MCF 10A (cell line): Measurements from ENCODE around the gene TRPM8. TPM values are rescaled to one million over a fixed set of nuclear protein-coding genes. Genes with fewer than 3 reads are reported as not detected.
"Not testable (repeated sequence)": the region's sequence is repeated elsewhere in the genome, so short reads cannot be mapped to it uniquely, and the experiment has no call there.

ENCODE experiments used
- BruUV-seq: library from RNA; stranded (reverse); fragments of 400-500 nt; replicated peaks from 2 replicates; lab custom pipeline; 2021; lab: Mats Ljungman, UMichigan
- CTCF ChIA-PET: fragments of 300-600 bp; sonication (Branson Sonifier 250); formaldehyde crosslinking; extraction: SDS; loops from one replicate; lab custom pipeline; 2021; ENCODE audit warnings: antibody characterized with exemption, inconsistent platforms; lab: Yijun Ruan, JAX
- POLR2A ChIA-PET: fragments of 300-600, 350-650 bp; sonication (Branson Sonifier 250); formaldehyde crosslinking; extraction: SDS; loops from one replicate; lab custom pipeline; 2020; ENCODE audit warnings: antibody characterized with exemption, inconsistent platforms; lab: Yijun Ruan, JAX
- DNase-seq: peaks from one replicate; pipeline ENCODE4 v3.0.0-alpha.2; 2018; ENCODE audit not compliant: unreplicated experiment
- H3K27ac Mint-ChIP-seq: one replicate; pipeline ENCODE4 v1.8.0; 2022; ENCODE audit warnings: mild to moderate bottlenecking, low read depth, mixed read lengths; ENCODE audit not compliant: unreplicated experiment
- H3K27me3 Mint-ChIP-seq: one replicate; pipeline ENCODE4 v1.8.0; 2022; ENCODE audit warnings: mixed read lengths; ENCODE audit not compliant: insufficient read depth, unreplicated experiment
- H3K36me3 Mint-ChIP-seq: one replicate; pipeline ENCODE4 v1.8.0; 2022; ENCODE audit warnings: mild to moderate bottlenecking, moderate library complexity, mixed read lengths; ENCODE audit not compliant: insufficient read depth, unreplicated experiment
- H3K4me1 Mint-ChIP-seq: one replicate; pipeline ENCODE4 v1.8.0; 2022; ENCODE audit warnings: mixed read lengths; ENCODE audit not compliant: insufficient read depth, unreplicated experiment
- H3K4me3 Mint-ChIP-seq: one replicate; pipeline ENCODE4 v1.8.0; 2022; ENCODE audit warnings: mild to moderate bottlenecking, moderate library complexity, mixed read lengths; ENCODE audit not compliant: unreplicated experiment
- H3K9me3 Mint-ChIP-seq: one replicate; pipeline ENCODE4 v1.8.0; 2022; ENCODE audit warnings: mixed read lengths; ENCODE audit not compliant: unreplicated experiment
- intact Hi-C: fragments of 100-400 bp; cut with micrococcal nuclease; formaldehyde crosslinking; loops from 2 replicates; pipeline ENCODE4 v1.14.1; 2022
- total RNA-seq: library from RNA; stranded (reverse); gene quantifications from 2 replicates; pipeline ENCODE4 v1.2.3, GENCODE V29; 2022
- TF ChIP-seq, protein P1 (sequence below): fragments of 200-600 bp; IDR thresholded peaks from one replicate; pipeline ENCODE4 v1.8.0; 2022; ENCODE audit warnings: antibody characterized with exemption, mild to moderate bottlenecking; ENCODE audit not compliant: unreplicated experiment

Gene TRPM8
- total RNA-seq, 1 experiment from 2014 or later, result not detected

DNA sequence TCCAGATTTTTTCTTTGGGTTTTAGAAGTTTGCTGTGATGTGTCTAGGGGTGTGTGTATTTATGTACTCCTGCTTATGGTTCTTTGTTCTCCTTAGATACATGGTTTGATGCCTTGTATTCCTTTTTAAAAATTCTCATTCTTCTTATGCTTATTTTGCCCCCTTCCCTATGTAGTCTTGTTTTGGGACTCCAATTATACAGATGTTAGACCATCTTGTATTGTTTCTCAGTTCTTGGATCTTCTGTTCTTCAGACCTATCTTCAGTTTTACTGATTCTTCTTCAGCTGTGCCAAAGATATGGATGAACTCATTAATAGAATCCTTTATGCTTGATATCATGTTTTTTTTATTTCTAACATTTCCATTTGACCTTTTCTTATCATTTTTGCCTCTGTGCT is 34.8 kb upstream of the TRPM8 start:
- Mint-ChIP-seq H3K36me3 (no peaks in the 10 kb centered on the region), H3K4me1 (no peaks in the 10 kb centered on the region), H3K27me3 (peaks cover 2% of the 10 kb centered on the region), H3K9me3 (peaks cover 30% of the 10 kb centered on the region), H3K4me3 (no peak overlapping the region), H3K27ac (no peak overlapping the region)
- CTCF ChIA-PET, result no interaction called here
- BruUV-seq, result no TSS peak
- POLR2A ChIA-PET, result no interaction called here
- intact Hi-C loops, result no loop called here
- no peak for DNase-seq
- TF ChIP-seq, protein P1, sequence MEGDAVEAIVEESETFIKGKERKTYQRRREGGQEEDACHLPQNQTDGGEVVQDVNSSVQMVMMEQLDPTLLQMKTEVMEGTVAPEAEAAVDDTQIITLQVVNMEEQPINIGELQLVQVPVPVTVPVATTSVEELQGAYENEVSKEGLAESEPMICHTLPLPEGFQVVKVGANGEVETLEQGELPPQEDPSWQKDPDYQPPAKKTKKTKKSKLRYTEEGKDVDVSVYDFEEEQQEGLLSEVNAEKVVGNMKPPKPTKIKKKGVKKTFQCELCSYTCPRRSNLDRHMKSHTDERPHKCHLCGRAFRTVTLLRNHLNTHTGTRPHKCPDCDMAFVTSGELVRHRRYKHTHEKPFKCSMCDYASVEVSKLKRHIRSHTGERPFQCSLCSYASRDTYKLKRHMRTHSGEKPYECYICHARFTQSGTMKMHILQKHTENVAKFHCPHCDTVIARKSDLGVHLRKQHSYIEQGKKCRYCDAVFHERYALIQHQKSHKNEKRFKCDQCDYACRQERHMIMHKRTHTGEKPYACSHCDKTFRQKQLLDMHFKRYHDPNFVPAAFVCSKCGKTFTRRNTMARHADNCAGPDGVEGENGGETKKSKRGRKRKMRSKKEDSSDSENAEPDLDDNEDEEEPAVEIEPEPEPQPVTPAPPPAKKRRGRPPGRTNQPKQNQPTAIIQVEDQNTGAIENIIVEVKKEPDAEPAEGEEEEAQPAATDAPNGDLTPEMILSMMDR, result no peak

DNA sequence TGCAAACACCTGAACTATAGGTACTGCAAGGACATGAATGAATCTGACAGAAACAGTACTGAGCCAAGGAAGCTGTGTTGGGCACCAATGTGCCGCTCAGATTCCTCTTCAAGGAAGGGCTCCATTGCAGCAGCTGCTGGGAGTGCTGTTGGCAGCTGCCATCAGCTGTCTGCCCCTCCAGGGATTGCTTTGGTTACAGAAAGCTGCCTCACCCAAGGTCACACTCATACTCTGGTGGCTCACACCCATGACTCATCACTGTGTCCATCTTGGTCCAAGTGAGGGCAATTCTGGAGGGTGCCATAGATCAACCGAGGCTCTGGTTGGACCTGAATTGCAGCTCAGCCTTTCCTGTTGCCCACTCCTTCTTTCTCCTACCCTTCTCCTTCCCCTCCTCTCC is 24.4 kb upstream of the TRPM8 start:
- Mint-ChIP-seq H3K4me3 (no peak overlapping the region), H3K27ac (no peak overlapping the region), H3K27me3 (peaks cover 17% of the 10 kb centered on the region), H3K9me3 (no peaks in the 10 kb centered on the region), H3K36me3 (no peaks in the 10 kb centered on the region), H3K4me1 (no peaks in the 10 kb centered on the region)
- DNase-seq, result peak; percentile 3
- ChIA-PET POLR2A (no interaction called here), CTCF (no interaction called here)
- intact Hi-C loops, result no loop called here
- no TSS peak for BruUV-seq
- TF ChIP-seq, protein P1, result no peak

DNA sequence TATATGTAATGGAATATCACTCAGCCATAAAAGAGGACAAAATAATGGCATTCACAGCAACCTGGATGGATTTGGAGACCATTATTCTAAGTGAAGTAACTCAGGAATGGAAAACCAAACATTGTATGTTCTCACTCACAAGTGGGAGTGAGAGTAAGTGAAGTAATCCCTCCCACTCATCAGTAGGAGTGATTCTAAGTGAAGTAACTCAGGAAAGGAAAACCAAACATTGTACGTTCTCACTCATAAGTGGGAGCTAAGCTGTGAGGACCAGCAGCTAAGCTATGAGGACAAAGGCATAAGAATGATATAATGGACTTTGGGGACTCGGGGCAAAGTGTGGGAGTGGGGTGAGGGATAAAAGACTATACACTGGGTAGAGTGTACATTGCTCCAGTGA is 20.9 kb upstream of the TRPM8 start:
- H3K27me3 Mint-ChIP-seq, result peaks cover 28% of the 10 kb centered on the region
- H3K4me1 Mint-ChIP-seq, BruUV-seq, CTCF ChIA-PET, H3K9me3 Mint-ChIP-seq, H3K36me3 Mint-ChIP-seq, H3K4me3 Mint-ChIP-seq, DNase-seq, POLR2A ChIA-PET, intact Hi-C loops, H3K27ac Mint-ChIP-seq: not testable (repeated sequence)

DNA sequence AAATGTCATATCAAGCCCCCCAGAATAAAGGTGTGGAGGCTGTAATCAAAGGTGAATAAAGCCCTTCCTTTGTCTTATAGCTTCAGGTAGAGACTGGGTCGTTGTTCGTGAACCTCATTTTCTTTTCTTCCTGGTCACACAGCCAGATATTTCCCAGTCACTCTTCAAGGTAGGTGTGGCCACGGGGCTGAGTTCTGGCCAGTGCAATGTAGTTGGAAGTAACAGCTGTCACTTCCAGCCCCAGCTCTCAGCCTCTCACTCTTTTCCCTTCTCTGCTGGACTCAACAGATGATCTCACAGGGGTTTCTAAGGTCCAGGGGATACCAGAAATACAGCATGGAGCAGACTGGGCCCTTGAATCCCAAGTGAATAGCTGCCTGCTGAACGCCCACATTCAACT is 15.8 kb upstream of the TRPM8 start:
- Mint-ChIP-seq H3K36me3 (no peaks in the 10 kb centered on the region), H3K27ac (no peak overlapping the region), H3K9me3 (peaks cover 9% of the 10 kb centered on the region), H3K4me1 (no peaks in the 10 kb centered on the region), H3K27me3 (peaks cover 79% of the 10 kb centered on the region), H3K4me3 (no peak overlapping the region)
- DNase-seq, result no peak
- CTCF ChIA-PET, result no interaction called here
- intact Hi-C loops, result no loop called here
- POLR2A ChIA-PET, result no interaction called here
- no TSS peak for BruUV-seq
- TF ChIP-seq, protein P1, result no peak

DNA sequence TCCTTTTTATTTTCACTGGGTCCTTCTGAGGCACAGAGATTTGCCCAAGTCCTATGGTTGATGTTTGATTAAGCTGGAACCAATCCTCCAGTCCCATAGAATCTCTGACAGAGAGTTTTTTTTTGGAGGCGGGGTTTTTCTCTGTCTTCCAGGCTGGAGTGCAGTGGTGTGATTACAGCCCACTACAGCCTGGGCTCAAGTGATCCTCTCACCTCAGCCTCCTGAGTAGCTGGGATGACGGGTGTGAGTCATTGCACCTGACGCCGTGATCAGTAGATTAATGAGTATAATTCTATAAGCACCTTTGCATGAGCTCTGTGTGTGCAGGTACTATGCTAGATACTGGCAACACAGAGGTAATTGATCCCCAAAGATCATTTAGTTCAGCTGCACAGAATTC is 15.3 kb upstream of the TRPM8 start:
- POLR2A ChIA-PET, result no interaction called here
- no peak overlapping the region for H3K4me3 Mint-ChIP-seq
- H3K27ac Mint-ChIP-seq, result no peak overlapping the region
- H3K4me1 Mint-ChIP-seq, result no peaks in the 10 kb centered on the region
- DNase-seq, result no peak
- BruUV-seq, result no TSS peak
- TF ChIP-seq, protein P1, result no peak
- intact Hi-C loops, result no loop called here
- H3K36me3 Mint-ChIP-seq, result no peaks in the 10 kb centered on the region
- CTCF ChIA-PET, result no interaction called here
- H3K9me3 Mint-ChIP-seq, result peaks cover 9% of the 10 kb centered on the region
- peaks cover 82% of the 10 kb centered on the region for H3K27me3 Mint-ChIP-seq
